Colon (tissue), 2 donors: ENCODE measurements around the gene SLC25A43.
A peak's percentile ranks its signal among the peaks of the same experiment; 100 is the strongest.
"Not testable (repeated sequence)": the region's sequence is repeated elsewhere in the genome, so short reads cannot be mapped to it uniquely, and the experiment has no call there.

Experiments used
- FAIRE-seq: peaks from 2 replicates; lab custom pipeline; 2012; peaks lifted over from hg19 to GRCh38; lab: Jason Lieb, UNC
- donor health status: control.
- donor health status: control.

SLC25A43 gene

GRCh38 chrX:119410027-119410819, 11.1 kb downstream of the SLC25A43 start:
- FAIRE-seq: no peak

- no peak for FAIRE-seq
These were observed 11.7 kb downstream of the SLC25A43 start for GRCh38 chrX:119410854-119411253.

GRCh38 chrX:119411959-119412358, 12.8 kb downstream of the SLC25A43 start:
- FAIRE-seq: no peak

- FAIRE-seq: no peak
These were observed 18.2 kb downstream of the SLC25A43 start for GRCh38 chrX:119417376-119417775.

- no peak for FAIRE-seq
These were observed 18.7 kb downstream of the SLC25A43 start for GRCh38 chrX:119417842-119418241.

GRCh38 chrX:119419146-119419545, 20.0 kb downstream of the SLC25A43 start:
- no peak for FAIRE-seq

- no peak for FAIRE-seq
These were observed 20.8 kb downstream of the SLC25A43 start for GRCh38 chrX:119419898-119420297.

GRCh38 chrX:119421016-119421705, 22.0 kb downstream of the SLC25A43 start:
- no peak for FAIRE-seq

GRCh38 chrX:119423631-119424030, 24.5 kb downstream of the SLC25A43 start:
- FAIRE-seq: no peak

GRCh38 chrX:119424999-119425398, 25.9 kb downstream of the SLC25A43 start:
- FAIRE-seq: no peak

GRCh38 chrX:119427024-119427794, 28.1 kb downstream of the SLC25A43 start:
- FAIRE-seq: no peak

GRCh38 chrX:119427795-119428185, 28.7 kb downstream of the SLC25A43 start:
- no peak for FAIRE-seq

GRCh38 chrX:119429471-119429870, 30.3 kb downstream of the SLC25A43 start:
- FAIRE-seq: no peak

GRCh38 chrX:119441295-119441694, 42.2 kb downstream of the SLC25A43 start:
- not testable (repeated sequence) for FAIRE-seq

GRCh38 chrX:119442286-119442685, 43.1 kb downstream of the SLC25A43 start:
- no peak for FAIRE-seq

- FAIRE-seq: no peak
These were observed 54.1 kb downstream of the SLC25A43 start for GRCh38 chrX:119453202-119453601.

- FAIRE-seq: peak; percentile 62
These were observed 56.1 kb downstream of the SLC25A43 start for GRCh38 chrX:119455264-119455663.

GRCh38 chrX:119459181-119459580, 60.0 kb downstream of the SLC25A43 start:
- FAIRE-seq: no peak

GRCh38 chrX:119465555-119465954, 66.4 kb downstream of the SLC25A43 start:
- no peak for FAIRE-seq

- no peak for FAIRE-seq
These were observed 67.8 kb downstream of the SLC25A43 start for GRCh38 chrX:119466970-119467369.

GRCh38 chrX:119467433-119467832, 68.3 kb downstream of the SLC25A43 start:
- FAIRE-seq: no peak

- FAIRE-seq: no peak
These were observed 68.9 kb downstream of the SLC25A43 start, which contains the start of gene SLC25A5 for GRCh38 chrX:119467842-119468550. Gene SLC25A5 (plus strand): TSS chrX:119468444. CDS start chrX:119468516, 72 bp downstream.
